ENCODE results near the gene BRSK1.

Gene BRSK1

GRCh38 chr19:55253842-55254624 is 29.8 kb upstream of the BRSK1 start:
- peak; percentile 49 for DNase-seq (ENCODE audit: low read depth)

- no peak for DNase-seq (ENCODE audit: low read depth)
Measured at GRCh38 chr19:55254625-55254977, 29.2 kb upstream of the BRSK1 start.

- DNase-seq (ENCODE audit: low read depth): peak; percentile 34
Measured at GRCh38 chr19:55255618-55256423, 28.0 kb upstream of the BRSK1 start.

GRCh38 chr19:55256562-55257460 is 27.0 kb upstream of the BRSK1 start:
- no peak for DNase-seq (ENCODE audit: low read depth)

GRCh38 chr19:55257461-55258420 is 26.1 kb upstream of the BRSK1 start:
- no peak for DNase-seq (ENCODE audit: low read depth)

- peak; percentile 27 for DNase-seq (ENCODE audit: low read depth)
Measured at GRCh38 chr19:55258476-55258827, 25.3 kb upstream of the BRSK1 start.

GRCh38 chr19:55258828-55259539 is 24.8 kb upstream of the BRSK1 start, which contains the start of gene PPP6R1:
Gene PPP6R1 (minus strand): TSS chr19:55259017. CDS start chr19:55247103, 11,914 bp downstream.
- DNase-seq (ENCODE audit: low read depth): peak; percentile 88

GRCh38 chr19:55259540-55260210 is 24.1 kb upstream of the BRSK1 start:
- DNase-seq (ENCODE audit: low read depth): no peak

- no peak for DNase-seq (ENCODE audit: low read depth)
Measured at GRCh38 chr19:55261671-55262126, 22.1 kb upstream of the BRSK1 start.

GRCh38 chr19:55262359-55262758 is 21.4 kb upstream of the BRSK1 start:
- no peak for DNase-seq (ENCODE audit: low read depth)

GRCh38 chr19:55264531-55264930 is 19.3 kb upstream of the BRSK1 start:
- DNase-seq (ENCODE audit: low read depth): no peak

- no peak for DNase-seq (ENCODE audit: low read depth)
Measured at GRCh38 chr19:55265173-55265572, 18.6 kb upstream of the BRSK1 start.

- no peak for DNase-seq (ENCODE audit: low read depth)
Measured at GRCh38 chr19:55265723-55266386, 17.9 kb upstream of the BRSK1 start.

GRCh38 chr19:55266404-55266803 is 17.4 kb upstream of the BRSK1 start:
- no peak for DNase-seq (ENCODE audit: low read depth)

GRCh38 chr19:55266840-55267239 is 17.0 kb upstream of the BRSK1 start:
- DNase-seq (ENCODE audit: low read depth): no peak

- no peak for DNase-seq (ENCODE audit: low read depth)
Measured at GRCh38 chr19:55269299-55269698, 14.5 kb upstream of the BRSK1 start.

- no peak for DNase-seq (ENCODE audit: low read depth)
Measured at GRCh38 chr19:55270172-55270942, 13.4 kb upstream of the BRSK1 start.

GRCh38 chr19:55272142-55272541 is 11.7 kb upstream of the BRSK1 start:
- no peak for DNase-seq (ENCODE audit: low read depth)
